Hematopoietic multipotent progenitor cell treated with erythropoietin and hydrocortisone succinate and interleukin-3 and kit ligand, for 17 days (in vitro differentiated cells): ENCODE results near the gene SKAP1.
"Not testable (repeated sequence)": the region's sequence is repeated elsewhere in the genome, so short reads cannot be mapped to it uniquely, and the experiment has no call there.

Source experiments
- DNase-seq: peaks from one replicate; pipeline ENCODE4 v3.0.0-alpha.2; 2015; ENCODE audit warnings: low spot score

Gene SKAP1

GRCh38 chr17:48429638-48430586 is at the start of gene SKAP1:
TSS of gene SKAP1 (minus strand) at chr17:48430214.
- DNase-seq, result peak; percentile 65

DNA sequence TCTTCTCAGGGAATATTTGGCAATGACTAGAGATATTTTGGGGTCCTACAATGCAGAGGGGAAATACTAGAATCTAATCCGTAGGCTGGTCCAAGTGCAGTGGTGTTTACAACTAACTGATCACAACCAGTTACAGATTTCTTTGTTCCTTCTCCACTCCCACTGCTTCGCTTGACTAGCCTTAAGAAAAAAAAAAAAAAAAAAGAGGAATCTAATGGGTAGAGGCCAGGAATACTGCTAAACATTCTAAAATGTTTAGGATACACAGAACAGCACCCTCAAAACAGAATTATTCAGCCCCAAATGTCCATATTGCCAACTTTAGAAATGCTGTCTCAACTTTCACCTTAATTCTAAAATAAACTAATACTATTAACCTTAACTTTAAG is 49.0 kb upstream of the SKAP1 start:
- DNase-seq, result no peak

GRCh38 chr17:48478224-48479013 is 48.4 kb upstream of the SKAP1 start:
- no peak for DNase-seq

- no peak for DNase-seq
These were observed 47.2 kb upstream of the SKAP1 start for GRCh38 chr17:48477221-48477620.

DNA sequence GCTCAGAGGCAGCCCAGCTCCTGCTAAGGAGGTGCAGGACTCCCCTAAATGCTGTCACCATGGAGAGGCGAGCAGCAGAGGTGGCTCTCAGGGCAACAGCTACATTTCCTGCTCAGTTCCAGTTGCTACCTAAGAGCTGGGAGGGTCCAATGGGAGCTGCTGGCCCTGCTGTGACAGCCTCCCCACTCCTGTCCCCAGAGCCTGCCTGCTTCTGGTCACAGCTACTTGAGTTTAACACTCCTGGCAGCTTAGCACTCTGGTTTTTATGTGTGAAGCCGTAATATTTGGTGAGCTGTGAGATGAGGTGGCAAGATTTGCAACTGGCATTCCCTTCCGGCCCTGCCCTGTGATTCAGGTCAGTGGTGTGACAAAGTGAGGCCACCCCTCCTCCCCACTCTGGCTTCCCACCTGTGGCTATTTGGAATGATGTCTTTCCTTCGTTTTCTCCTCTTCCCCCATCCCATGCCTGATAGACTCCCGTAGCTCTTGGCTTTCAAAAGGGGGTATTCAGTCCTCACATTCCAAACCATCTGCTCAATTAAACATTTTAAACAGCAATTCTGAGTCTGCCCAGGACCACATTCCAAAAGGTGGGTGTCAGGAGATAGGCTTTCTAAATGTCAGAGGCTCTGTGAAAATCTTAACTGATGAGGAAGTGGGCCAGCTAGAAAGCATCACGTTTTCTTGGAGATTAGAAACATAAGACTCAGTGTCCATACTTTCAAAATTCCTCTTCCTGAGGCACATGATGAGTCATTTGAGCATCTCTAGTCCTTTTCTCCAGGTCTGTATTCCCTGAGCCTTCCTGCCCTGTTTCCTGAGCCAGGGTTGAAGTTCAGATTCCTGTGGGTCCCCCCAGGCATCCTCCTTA is 42.6 kb upstream of the SKAP1 start:
- DNase-seq, result no peak

DNA sequence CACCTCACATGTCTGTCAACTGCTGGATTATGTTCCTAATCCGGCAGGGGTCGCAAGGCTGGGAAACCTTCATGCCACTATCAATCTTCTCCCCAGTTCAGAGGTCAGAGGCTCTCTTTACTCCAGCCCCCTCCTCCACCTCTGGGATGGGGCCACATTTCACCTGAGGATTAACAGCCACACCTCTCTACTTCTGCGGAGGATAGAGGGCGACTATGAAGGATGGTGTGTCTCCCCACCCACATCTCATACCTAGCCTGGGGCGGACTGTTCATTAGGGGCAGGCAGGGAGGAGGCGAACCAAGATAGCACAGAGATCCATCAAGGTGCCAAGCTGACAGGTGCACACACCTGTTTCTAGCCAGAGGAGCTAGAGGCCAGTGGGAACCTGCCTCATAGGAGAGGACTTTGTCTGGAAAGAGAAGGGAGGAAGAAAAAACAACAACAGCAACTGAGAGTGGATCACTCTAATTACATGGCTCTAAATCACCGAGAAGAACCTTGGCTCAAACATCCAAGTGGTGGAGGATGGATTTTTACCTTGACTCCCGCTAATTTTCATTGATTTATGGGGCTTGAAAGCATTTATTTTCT is 41.9 kb upstream of the SKAP1 start:
- no peak for DNase-seq

DNA sequence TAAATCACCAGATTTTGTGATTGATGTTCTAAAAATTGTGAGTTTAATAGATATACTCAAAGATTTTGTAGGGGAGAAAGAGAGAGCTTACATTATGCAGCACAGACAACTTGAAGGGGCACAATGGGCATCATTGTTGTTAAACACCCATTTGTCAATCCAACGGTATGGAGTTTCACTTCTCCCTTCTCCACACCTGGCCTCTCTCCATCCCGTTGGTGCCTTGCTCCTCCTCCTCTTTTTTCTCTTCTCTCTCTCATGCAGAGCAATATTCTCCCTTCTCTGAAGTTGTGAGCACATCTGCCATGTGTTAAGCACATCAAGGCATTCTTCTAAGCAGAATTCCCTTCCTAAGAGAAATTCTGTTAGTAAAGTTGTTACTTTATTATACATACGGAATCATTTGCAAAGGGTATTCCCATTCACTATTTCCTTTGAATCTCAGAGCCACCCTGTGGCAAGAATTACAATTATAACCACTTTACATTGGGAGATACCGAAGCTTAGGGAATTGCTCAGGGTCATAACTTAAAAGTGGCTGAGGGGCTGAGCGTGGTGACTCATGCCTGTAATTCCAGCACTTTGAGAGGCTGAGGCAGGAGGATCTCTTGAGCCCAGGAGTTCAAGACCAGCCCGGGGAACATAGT is 40.5 kb upstream of the SKAP1 start:
- no peak for DNase-seq

GRCh38 chr17:48469227-48469626 is 39.2 kb upstream of the SKAP1 start:
- DNase-seq, result no peak

- DNase-seq, result no peak
These were observed 38.3 kb upstream of the SKAP1 start for GRCh38 chr17:48468299-48468698.

DNA sequence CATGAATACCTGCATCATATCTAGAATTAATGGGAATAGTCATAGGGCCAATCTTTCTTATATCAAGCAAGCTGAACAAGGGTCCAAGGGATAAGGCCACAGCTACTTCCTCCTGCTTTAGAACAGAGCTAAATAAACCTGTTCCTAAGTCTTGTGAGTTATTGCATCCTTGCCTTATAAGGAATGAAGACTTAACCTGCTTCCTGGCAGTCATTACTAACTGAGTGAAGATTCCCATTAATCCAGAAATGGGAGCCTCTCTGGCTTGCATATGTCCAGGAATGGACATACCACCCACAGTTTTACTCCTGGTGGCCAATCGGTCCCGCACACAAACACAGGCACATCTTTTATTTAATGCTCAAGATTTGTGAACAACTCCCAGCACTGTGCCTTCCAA is 35.9 kb upstream of the SKAP1 start:
- no peak for DNase-seq

- no peak for DNase-seq
These were observed 33.5 kb upstream of the SKAP1 start for GRCh38 chr17:48463526-48463925.

- DNase-seq, result no peak
These were observed 32.9 kb upstream of the SKAP1 start for GRCh38 chr17:48462946-48463345.

- DNase-seq, result no peak
These were observed 30.0 kb upstream of the SKAP1 start for GRCh38 chr17:48460052-48460451.

DNA sequence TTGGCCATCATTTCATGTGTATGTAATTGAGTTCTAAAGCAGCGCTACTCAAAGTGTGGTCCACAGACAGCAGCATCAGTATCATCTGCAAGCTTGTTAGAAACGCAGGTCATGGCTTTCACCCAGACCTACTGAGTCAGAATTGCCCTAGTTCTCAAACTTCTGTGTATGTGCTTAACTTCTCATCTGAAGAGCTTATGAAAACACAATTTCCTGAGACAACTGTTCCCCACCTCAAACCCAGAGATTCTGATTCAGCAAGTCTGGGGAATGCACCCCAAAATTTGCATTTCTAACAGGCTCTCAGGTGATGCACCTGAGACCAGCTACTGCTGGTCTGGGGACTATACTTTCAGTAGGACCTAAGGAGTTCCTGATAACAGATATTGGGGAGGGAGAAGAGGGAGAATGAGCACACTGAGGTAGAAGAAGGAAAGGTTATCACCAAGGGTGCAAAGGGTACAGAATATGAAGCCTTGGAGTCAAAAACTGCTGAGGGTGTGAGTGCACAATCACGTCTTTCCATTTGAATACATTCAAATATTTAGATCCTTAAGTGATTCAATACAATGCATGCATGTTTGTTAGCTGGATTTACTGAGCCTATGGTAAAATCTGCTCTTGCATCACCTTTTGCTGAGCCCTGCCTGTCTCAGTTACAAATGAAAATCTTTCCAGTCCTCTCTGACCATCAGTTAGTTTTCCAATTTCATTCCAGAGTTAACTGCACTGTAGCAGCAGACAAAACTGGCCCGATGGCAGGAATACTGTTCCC is 29.2 kb upstream of the SKAP1 start:
- DNase-seq, result no peak

DNA sequence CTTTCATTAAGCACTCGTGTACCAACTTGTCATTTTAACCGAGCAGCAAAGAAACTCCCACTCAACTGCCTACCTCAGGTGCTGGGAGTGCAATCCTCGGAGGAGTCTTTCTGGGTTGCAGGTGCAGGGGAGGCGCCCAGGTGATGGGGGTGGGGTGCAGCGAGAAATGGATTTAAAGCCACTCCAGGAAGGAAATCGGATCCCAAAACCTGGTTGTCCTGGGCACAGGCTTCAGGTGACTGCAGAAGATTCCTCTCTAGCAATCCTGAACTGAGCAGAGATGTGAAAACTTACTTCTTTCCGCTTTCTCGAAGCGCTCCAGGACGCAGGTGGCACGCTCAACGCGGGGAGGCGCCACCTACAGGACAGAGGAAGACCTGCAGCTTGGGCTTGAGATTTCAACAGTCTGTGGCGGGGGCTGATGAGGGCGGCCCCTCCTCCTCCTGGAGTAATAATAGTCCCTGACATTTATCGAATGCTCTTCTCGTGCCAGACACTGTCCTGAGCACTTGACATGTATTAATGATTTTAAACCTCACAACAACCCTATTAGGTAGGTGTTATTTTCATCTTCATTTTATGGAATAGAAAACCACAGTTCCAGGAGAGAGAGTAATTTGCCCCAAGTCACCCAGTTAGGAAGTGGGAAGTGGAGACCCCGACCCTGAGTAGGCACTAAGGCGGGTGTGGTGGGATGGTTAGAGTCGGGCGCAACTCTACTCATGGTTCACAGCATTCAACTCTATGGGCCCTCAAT is 27.2 kb upstream of the SKAP1 start:
- peak; percentile 74 for DNase-seq

GRCh38 chr17:48456589-48456988 is 26.6 kb upstream of the SKAP1 start:
- DNase-seq, result peak; percentile 63

DNA sequence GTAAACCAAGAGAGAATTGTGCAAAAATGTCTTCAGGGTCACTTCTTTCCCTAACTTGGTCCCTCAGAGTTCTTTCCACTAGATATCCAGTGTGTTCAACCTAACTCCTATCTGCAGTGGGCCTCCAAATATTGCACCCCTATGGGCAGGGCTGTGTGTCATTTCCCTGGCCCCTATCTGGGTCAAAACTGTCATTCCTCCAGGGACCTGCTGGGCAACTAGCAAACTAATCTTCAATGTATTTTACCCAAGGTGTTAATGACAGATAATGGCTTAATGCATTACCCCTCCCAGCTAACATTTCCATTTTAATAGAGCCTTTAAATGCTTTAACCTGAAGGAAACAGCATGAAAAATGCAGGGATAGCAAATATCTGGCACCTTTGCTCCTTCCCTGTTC is 25.8 kb upstream of the SKAP1 start:
- DNase-seq, result peak; percentile 63

DNA sequence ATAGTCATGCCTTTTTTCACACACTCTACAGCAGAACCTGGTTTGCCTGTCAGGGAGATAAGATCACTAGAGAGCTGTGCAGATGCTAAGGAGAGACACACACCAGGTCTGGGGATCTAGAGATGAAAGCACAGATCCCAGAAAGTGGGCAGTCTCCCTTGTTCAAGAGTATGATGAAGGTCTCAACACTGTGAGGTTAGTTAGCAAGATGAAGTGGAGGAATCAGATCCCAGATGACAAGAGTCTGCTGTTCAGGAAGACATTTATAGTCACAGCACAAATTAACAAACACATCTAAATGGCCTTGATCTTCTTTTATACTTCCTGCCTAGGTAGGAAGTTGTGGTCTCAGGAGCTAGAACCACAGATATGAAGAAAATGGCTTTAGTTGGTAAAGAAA is 23.4 kb upstream of the SKAP1 start:
- DNase-seq, result no peak

DNA sequence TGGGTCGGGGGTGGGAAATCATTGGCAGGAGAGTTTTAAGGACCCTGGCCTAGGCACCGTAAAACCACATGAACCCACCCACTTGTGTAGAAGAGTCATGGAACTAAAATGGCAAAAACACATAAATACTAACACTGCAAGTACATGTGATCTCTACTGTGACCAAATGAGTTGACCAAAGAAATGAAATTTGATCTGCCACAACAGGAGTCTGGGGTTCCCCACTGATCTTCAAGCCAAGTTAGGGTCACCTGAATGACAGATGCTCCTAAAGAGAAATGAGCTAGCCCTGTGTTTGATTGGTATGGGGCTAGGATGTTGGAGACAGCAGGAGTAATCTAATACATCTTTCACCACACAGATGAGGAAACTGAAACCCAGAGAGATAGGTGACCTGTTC is 21.5 kb upstream of the SKAP1 start:
- DNase-seq, result no peak

DNA sequence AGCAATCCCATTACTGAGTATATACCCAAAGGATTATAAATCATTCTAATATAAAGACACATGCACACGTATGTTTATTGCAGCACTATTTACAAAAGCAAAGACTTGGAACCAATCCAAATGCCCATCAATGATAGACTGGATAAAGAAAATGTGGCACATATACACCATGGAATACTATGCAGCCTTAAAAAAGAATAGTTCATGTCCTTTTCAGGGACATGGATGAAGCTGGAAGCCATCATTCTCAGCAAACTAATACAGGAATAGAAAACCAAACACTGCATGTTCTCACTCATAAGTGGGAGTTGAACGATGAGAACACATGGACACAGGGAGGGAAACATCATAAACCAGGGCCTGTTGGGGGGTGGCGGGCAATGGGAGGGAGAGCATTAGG is 19.3 kb upstream of the SKAP1 start:
- not testable (repeated sequence) for DNase-seq
